GM18499 (cell line): ENCODE data around the gene MYH14.

ENCODE experiments used
- ATAC-seq: cut with Tn5 transposase; IDR thresholded peaks from one replicate; pipeline ENCODE4 v1.9.1; 2021; ENCODE audit warnings: moderate number of reproducible peaks; ENCODE audit not compliant: insufficient read depth, unreplicated experiment

Gene MYH14

DNA sequence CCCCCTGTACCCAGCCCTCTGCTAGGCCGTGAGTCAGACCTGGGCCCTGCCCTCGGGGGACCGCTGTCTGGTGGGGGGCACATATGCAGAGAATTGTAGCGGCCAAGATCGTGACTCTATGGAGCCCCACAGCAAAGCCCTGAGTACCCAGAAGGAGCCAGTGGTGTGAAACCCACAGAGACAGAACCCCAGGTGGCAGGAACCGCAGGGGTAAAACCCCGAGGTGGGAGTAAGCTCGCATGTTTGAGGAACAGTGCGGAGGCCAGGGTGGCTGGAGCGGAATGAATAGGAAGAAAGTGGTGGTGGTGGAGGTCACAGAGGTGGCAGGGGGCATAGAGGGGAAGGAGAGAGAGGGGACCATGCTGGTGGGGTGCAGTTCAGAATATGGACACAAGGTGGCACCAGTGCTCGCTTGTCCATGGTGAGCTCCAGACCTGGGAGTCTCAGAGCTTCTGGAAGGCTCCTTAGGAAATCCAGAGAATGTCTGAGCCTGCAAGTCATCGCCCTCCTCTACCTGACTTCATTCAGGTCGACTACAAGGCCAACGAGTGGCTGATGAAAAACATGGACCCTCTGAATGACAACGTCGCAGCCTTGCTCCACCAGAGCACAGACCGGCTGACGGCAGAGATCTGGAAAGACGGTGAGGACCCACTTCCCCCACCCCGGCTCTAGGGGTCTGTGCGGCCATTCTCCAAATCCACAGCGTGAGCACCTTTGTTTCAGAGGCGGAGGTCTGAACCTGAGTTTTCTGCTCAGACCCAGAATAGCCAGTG is 48.9 kb downstream of the MYH14 start:
- ATAC-seq, result no peak

DNA sequence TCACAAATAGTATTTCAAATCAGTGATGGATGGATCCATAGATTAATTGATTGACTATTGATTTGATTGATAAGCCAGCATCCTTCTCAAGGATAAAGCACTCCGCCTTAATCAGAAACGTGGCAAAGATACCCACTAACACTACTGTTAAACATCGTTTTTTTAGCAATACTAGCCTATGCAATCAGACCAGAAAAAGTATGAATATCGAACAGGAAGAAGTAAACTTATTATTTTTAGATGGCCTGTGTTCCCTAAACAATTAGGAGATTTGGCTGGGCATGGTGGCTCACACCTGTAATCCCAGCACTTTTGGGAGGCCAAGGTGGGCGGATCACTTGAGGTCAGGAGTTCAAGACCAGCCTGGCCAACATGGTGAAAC is 49.5 kb downstream of the MYH14 start:
- no peak for ATAC-seq

DNA sequence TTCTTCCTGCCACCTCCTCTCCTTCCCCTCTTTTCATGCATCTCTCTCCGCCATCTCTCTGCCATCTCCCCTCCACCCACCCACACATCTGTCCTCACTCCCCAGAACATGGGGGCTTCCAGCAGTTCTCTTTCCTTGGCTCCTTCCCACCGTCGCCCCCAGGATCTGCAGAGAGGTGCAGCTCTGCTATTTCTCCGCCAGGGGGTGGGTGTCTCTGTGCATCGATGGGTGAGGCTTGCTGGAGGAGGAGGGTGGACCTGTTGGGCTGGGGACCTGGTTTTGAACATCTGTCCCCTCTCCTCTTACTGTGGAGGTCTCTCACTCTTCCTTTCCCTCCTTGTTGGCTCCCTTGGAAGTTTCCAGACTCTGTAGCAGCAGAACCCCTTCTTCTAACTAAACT is 51.7 kb downstream of the MYH14 start:
- no peak for ATAC-seq

DNA sequence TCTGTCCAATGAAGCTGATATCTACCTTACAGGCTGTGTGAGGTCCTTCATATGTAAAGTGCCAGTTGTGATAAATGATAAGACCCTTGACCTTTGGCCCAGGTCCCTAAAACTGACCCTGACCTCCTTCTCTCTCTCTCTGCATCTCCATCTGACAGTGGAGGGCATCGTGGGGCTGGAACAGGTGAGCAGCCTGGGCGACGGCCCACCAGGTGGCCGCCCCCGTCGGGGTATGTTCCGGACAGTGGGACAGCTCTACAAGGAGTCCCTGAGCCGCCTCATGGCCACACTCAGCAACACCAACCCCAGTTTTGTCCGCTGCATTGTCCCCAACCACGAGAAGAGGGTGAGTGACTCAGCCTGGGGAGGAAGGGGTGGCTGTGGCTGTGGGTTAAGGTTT is 53.7 kb downstream of the MYH14 start:
- ATAC-seq, result no peak

DNA sequence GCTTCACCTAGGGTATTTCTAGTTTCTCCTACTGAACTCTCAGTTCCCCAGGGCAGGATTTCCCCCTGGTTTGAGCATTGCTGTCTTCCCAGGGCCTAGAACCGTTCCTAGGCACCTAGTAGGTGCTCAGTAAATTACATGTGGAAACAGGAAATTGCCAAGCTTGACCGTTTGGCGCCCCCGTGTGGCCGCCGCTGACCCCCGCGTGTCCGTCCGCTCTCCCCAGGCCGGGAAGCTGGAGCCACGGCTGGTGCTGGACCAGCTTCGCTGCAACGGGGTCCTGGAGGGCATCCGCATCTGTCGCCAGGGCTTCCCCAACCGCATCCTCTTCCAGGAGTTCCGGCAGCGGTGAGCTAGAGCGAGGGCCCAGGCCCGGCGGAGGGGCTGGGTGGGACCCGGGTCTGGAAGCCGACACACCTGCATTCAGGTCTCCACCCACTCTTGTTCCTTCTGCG is 55.5 kb downstream of the MYH14 start:
- ATAC-seq, result no peak

DNA sequence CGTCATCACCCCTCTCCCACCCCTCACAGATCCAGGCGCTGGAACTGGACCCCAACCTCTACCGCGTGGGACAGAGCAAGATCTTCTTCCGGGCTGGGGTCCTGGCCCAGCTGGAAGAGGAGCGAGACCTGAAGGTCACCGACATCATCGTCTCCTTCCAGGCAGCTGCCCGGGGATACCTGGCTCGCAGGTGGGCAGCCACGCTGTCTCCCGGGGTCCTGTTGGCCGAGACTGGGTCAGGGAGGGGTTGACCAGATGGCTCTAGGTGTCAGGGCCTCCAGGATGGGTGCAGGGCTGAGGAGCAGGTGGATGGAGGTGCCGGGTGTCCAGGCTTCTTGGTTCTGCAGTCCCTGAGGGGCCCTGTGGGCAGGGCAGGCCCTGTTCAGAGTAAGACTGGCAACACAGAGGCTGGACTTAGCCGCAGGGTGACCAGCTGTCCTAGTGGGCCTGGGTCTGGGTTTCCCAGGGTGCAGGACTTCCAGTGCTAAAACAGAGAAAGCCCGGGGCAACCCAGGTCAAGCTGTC is 58.1 kb downstream of the MYH14 start:
- no peak for ATAC-seq

DNA sequence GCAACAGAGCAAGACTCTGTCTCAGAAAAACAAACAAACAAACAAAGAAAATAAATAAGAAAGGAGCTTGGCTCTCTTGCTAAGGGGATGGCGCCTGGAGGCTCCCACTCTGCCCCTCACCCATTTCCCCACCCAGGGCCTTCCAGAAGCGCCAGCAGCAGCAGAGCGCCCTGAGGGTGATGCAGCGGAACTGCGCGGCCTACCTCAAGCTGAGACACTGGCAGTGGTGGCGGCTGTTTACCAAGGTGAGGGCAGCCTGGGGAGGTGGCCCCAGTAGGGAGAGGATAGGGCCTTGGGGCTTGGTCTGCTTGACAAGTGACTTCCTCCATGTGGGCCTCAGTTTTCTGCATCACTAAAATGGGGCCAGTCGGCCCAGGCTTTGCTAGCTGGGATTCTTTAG is 59.8 kb downstream of the MYH14 start:
- ATAC-seq, result no peak

DNA sequence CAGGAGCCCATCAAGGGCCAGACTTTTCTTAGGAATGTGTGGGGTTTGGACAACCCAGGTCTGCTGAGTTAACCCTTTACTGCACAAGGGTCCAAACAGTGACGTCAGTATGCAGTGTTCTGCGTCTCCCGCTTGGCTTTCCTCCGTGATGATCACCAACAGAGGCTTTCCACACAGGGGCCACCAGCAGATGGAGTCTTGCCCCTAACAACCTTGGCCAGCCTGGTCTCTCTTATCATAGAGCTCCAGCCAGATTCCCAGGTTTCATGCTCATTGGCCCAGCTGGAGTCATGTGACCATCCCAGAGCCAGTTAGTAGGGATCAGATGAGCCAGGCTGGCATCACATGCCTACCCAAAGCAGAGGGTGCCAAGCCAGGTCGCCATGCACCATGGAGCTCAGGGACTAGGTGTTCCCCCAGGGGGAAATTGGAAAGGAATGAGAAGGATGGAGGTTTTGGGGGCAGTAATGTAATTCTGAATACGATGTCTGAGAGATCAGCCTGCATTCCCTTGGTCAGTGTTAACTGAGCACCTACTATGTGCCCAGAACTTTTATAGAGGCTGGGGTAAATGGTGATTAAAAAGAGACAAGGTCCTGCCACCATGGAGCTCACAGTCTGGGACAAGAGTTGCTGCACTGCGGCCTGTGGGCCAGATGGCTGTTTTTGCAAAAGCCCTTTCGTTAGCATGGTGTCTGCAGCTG is 61.2 kb downstream of the MYH14 start:
- ATAC-seq, result no peak

DNA sequence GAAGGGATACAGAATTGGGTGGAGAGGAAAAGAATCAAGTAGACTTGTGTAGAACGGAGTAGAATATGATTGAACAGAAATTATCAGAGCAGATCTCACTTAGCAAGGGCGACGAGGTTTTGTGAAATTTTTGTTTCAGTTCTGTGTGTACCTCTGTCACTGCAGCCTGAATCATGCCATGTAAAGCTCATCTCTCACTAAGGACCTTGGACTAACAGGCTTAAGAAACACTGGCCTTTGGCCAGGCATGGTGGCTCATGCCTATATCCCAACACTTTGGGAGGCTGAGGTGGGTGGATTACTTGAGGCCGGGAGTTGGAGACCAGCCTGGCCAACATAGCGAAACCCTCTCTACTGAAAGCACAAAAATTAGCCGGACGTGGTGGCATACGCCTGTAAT is 62.6 kb downstream of the MYH14 start:
- ATAC-seq, result no peak

DNA sequence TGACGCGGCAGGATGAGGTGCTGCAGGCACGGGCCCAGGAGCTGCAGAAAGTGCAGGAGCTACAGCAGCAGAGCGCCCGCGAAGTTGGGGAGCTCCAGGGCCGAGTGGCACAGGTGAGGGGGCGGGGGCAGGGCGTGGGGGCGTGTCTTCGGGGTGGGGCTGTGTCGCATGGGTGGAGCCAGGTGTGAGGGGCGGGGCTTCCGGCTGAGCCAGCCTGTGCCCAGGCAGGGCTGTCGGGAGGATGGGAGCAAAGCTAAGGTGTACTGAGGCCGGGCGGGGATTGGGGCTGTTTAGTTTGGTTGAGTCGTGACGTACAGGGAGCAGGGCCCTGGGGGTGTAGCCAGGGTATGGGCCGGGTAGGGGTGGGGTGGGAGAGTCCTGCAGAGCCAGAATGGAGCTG is 63.5 kb downstream of the MYH14 start:
- ATAC-seq, result no peak

DNA sequence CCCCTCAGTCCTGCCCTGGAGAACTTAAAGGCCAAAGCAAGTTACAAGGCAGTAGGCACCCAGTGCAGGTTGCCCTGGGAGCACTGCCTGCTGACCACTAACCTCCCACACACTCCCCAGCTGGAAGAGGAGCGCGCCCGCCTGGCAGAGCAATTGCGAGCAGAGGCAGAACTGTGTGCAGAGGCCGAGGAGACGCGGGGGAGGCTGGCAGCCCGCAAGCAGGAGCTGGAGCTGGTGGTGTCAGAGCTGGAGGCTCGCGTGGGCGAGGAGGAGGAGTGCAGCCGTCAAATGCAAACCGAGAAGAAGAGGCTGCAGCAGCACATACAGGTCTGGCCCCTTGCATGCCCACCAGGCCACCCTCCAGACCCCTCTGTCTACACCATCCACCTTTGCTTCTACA is 64.6 kb downstream of the MYH14 start:
- no peak for ATAC-seq

DNA sequence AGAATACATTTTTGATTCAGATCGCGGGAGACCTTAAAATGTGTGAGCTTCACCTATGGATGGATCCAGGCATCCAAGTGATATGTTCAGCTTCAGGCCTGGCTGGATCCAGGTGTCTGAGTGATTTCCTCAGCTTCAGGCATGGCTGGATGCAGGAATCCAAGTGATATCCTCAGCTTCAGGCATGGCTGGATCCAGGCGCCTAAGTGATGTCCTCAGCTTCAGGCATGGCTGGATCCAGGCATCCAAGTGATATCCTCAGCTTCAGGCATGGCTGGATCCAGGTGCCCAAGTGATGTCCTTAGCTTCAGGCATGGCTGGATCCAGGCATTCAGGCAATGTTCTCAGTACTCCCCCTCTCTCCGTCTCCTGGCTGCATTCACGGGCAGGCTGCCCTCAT is 65.1 kb downstream of the MYH14 start:
- no peak for ATAC-seq

DNA sequence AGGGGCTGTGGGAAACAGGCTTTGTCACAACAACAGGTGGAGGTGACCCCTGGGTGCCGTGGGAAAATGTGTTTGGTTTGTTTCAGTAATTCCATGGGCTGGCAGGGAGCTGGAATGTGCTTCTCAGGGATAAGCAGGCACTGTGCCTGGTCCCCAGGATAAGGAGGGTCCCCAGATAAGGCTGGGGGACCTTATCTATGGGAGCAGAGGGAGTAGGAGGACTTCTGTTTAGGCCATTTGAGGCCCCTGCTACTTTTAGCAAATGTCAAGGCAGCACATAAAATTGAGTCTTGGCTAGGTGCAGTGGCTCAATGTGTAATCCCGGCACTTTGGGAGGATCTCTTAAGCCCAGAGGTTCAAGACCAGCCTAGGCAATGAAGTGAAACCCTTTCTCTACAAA is 66.2 kb downstream of the MYH14 start:
- no peak for ATAC-seq

DNA sequence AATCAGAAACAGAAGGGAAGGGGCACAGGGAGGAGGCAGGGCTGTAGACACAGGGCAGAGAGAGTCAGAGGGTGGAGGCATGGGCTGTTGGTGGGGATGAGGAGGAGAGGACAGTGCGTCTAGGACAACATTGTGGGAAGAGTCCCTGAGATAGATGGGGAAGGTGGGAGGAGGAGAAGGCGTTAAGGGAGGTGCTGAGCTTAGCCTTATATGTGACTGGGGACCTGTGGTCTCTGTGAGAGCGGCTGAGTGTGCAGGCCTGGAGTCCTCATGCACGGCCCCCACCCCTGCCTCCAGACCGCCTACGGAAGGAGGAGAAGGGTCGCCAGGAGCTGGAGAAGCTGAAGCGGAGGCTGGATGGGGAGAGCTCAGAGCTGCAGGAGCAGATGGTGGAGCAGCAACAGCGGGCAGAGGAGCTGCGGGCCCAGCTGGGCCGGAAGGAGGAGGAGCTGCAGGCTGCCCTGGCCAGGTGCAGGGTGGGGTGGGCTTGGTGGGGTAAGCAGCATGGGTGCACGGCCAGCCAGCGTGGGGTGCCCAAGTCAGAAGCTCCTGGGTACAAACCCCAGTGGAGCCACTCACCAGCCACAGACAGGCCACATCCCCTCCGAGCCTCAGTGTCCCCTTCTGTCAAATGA is 69.0 kb downstream of the MYH14 start:
- no peak for ATAC-seq

DNA sequence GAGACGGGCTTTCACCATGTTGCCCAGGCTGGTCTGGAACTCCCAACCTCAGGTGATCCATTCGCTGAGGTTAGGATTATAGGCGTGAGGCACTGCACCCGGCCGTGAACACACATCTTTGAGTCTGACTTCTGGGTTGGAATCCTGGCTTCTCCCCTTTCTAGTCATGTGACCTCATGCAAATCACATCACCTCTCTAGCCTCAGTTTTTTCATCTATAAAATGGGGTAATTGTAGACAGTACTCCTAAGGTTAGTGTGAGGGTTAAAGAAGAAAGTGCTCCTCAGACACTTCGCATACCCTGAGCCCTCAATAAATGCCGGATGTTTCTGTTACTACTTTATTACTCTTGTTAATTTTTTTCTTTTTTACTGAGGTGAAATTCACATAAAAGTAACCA is 70.4 kb downstream of the MYH14 start:
- no peak for ATAC-seq

DNA sequence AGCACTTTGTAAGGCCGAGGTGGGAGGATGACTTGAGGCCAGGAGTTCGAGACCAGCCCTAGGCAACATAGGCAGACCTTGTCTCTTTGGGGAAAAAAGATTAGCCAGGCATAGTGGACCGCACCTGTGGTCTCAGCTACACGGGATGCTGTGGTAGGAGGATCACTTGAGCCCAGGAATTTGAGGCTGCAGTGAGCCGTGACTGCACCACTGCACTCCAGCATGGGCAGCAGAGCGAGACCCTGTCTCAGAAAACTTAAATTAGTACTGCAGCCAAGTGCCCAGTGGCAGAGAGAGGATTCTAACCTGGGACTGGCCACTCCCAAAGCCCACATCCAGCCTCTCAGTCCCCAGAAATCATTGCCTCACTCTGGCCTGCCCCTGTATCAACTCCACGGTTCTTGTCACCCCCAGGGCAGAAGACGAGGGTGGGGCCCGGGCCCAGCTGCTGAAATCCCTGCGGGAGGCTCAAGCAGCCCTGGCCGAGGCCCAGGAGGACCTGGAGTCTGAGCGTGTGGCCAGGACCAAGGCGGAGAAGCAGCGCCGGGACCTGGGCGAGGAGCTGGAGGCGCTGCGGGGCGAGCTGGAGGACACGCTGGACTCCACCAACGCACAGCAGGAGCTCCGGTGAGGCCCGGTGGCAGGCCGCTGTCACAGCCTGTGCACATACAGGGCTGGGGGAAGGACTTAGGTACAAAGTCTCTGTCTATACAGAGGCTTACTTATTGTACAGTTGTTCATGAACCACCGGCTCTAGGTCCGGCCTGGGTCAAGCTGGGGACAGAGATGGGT is 72.4 kb downstream of the MYH14 start:
- ATAC-seq, result no peak

DNA sequence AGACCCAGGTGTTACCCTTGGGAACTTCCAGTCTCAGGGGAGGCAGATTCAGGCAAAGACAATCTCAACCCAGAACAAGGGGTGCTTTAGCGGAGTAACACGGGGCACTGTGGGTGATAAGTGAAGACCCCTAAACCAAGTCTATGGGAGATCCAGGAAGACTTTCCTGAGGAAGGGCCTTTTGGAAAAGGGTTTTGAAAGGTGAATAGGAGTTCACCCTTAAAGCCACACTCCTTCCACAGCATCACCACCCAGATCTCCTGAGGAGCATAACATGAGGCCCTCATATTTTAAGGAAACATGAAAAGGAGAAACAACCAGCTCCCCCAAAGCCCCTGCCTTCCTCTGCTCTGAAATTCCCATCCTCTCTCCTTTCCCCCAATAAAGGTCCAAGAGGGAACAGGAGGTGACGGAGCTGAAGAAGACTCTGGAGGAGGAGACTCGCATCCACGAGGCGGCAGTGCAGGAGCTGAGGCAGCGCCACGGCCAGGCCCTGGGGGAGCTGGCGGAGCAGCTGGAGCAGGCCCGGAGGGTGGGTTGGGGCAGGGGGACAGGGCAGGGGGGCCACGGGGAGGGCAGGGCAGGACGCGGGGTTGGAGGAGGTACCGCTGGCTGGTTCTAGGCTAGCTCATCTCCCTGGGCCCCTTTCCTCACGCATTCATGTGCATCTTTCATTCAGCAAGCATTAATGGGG is 73.1 kb downstream of the MYH14 start:
- no peak for ATAC-seq

DNA sequence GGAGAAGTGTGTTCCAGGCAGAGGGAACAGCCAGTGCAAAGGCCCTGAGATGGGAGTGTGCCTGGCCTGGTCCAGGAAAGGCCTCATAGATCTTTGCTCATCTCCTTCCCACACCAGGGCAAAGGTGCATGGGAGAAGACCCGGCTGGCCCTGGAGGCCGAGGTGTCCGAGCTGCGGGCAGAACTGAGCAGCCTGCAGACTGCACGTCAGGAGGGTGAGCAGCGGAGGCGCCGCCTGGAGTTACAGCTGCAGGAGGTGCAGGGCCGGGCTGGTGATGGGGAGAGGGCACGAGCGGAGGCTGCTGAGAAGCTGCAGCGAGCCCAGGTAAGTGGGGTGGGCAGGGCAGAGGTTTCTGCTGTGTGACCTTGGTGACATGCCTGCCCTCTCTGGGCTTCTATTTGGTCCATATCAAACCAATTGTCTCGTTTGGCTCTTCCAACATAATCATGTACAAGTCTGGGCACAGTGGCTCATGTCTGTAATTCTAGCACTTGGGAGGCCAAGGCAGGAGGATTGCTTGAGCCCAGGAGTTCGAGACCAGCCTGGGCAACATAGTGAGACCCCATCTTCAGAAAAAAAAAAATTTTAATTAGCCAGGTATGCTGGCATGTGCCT is 74.7 kb downstream of the MYH14 start:
- ATAC-seq, result no peak

DNA sequence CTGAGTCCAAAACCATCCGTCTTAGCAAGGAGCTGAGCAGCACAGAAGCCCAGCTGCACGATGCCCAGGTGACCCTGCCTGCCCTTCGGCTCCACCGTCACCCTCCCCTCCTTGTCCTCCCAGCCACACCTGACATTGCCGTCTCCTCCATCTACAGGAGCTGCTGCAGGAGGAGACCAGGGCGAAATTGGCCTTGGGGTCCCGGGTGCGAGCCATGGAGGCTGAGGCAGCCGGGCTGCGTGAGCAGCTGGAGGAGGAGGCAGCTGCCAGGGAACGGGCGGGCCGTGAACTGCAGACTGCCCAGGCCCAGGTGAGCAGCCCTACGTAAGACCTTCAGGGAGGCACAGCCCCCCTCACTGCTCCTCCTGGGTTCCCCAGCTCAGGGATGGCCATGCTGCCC is 76.7 kb downstream of the MYH14 start:
- ATAC-seq, result no peak

DNA sequence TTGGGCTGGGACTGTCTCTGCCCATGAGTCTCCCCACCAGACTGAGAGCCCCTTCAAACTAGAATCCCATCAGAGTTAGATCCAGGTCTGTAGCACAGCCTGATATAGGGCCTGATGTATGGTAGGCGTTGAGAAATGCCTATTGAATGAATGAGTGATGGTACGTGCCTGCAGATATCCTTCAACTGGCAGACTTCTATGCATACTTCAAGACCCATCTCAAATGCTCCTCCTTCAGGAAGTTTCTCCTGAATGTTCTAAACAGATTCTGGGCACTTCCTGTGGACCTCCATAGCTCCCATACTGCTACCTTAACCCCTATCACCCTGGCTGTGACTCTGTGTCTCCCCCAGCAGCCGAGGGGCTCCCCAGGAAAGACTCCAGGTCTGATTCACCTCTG is 77.6 kb downstream of the MYH14 start:
- no peak for ATAC-seq
